ENCODE measurements around the gene SRRD.

GRCh38 chr22:26508148-26508547 is 24.5 kb downstream of the SRRD start:
- TF ChIP-seq POLR2A (IDR thresholded peaks at IDR 0.05; ENCODE audit: low read depth, low read length) (no peak), TAF1 (IDR thresholded peaks at IDR 0.05; ENCODE audit: borderline replicate concordance, low read depth, low read length) (no peak)
